GM12872 (cell line): ENCODE results near the gene FEZF2.

Source experiments
- TF ChIP-seq, protein P1 (sequence below): IDR thresholded peaks from 3 replicates; pipeline ENCODE4 v1.5.1; 2011; ENCODE audit warnings: low read depth, mild to moderate bottlenecking, low read length, moderate library complexity; ENCODE audit not compliant: insufficient read depth

FEZF2 gene

GRCh38 chr3:62372621-62373041, 719 bp downstream of the FEZF2 start:
- TF ChIP-seq, protein P1, sequence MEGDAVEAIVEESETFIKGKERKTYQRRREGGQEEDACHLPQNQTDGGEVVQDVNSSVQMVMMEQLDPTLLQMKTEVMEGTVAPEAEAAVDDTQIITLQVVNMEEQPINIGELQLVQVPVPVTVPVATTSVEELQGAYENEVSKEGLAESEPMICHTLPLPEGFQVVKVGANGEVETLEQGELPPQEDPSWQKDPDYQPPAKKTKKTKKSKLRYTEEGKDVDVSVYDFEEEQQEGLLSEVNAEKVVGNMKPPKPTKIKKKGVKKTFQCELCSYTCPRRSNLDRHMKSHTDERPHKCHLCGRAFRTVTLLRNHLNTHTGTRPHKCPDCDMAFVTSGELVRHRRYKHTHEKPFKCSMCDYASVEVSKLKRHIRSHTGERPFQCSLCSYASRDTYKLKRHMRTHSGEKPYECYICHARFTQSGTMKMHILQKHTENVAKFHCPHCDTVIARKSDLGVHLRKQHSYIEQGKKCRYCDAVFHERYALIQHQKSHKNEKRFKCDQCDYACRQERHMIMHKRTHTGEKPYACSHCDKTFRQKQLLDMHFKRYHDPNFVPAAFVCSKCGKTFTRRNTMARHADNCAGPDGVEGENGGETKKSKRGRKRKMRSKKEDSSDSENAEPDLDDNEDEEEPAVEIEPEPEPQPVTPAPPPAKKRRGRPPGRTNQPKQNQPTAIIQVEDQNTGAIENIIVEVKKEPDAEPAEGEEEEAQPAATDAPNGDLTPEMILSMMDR, result no peak

GRCh38 chr3:62371720-62372591, 1.4 kb downstream of the FEZF2 start:
- TF ChIP-seq, protein P1, result no peak

- TF ChIP-seq, protein P1, result no peak
These were observed 2.3 kb downstream of the FEZF2 start for GRCh38 chr3:62370858-62371719.

DNA sequence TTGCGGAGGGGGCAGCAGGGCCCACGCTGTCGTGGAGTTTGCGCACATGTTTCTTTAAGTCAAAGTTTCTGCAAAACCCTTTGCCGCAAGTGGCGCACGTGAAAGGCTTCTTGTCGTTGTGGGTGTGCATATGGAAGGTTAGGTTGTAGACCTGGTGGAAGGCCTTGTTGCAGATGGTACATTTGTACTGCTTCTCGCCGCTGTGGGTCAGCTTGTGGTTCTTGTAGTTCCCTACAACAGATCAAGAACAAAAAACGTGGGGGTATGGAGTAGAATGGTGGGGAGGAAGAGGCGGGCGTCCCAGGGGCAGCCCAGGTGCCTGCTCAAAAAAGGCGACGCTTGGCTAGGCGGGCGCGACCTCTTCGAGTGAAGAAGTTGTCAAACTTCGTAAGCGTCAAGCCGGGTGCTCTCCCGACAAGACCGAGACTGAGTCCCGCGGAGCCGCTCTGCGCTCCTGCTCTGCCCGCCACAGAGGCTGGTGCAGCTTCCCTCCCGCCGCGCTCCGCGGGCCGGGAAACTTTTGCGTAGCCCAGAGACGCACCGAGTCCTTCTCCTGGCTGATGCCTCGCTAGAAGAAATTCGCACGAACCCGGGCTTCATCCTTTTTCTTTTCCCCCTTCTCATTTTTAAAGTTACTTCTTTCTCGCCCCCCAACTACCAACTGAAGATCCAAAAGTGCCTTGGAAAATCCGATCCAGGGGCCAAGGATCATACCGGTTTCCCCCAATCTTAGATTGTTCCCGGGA, 3.1 kb downstream of the FEZF2 start:
- TF ChIP-seq, protein P1, result no peak

DNA sequence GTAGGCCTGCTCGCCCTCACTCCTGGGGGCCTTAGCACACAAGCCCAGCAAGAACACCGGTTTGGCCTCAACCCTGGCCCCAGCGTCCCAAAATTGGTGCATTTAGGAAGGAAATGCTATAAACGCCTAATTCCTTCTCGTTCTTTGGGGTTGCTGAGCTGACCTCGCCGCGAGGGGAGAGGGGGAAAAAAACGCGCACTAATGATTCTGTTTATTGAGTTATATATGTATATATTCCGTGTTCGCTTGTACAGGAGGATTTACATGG, 3.9 kb downstream of the FEZF2 start:
- TF ChIP-seq, protein P1, result no peak

DNA sequence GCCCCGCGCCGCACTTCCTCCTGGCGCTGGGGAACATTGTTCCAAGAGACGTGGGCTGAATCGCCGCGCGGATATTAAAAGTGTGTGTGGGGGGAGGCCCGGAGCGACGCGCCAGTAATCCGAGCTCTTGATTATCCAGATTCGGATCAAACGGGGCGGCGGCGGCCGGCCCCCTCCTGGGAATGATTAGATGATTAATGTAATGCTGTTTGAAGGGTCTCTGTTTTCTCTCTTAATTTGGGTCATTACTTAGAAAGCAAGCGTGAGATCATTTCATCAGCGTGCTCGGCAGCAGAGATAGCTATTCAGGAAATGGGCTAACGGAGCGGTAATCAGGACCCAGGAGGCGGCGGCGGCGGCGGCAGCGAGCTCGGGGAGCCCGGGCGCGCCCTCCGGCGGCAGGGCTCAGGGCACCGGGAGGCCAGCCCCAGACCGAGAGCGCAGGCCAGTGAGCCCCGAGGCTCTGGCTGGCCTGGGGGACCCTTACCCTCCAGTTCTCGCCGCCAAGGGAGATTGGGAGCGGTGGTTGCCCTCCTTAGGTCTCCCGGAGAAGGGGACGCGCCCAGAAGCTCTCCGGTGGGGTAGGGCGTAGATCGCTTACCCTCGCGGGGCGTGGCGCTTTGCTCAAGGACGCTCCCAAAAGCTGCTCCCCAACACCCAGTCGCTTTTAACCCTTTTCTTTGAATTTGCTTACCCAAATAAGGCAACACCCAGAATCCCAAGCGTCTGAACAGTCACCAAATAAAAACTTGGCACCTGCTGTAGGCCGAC, 4.5 kb downstream of the FEZF2 start:
- TF ChIP-seq, protein P1, result no peak

DNA sequence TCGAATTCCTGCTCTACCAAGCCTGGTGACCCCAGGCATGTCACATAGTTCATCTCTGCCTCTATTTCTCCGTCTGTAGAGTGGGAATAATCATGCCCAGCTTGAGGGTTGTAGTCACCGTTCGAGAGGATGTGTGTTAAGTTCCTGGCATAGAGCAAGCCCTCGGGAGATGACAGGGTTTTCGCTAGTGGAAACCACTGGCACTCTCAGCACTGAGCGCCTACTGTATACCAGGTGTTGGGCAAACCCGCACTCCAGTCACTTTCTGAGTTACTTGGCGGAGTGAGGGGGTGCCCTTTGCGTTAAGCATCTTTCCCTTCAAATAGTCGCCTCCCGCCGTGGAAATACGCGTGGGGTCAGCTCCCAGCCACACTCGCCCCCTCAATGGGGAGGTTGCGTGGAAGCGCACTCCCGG, 5.1 kb downstream of the FEZF2 start:
- TF ChIP-seq, protein P1, result no peak
